Activated CD8-positive, alpha-beta memory T cell treated with anti-CD3 and anti-CD28 coated beads for 36 hours (primary cell): ENCODE results near the gene SCAF8. TPM values are rescaled to one million over a fixed set of nuclear protein-coding genes. Genes with fewer than 3 reads are reported as not detected.
"Not testable (repeated sequence)": the region's sequence is repeated elsewhere in the genome, so short reads cannot be mapped to it uniquely, and the experiment has no call there.

ENCODE experiments used
- CTCF ChIA-PET: fragments of 350-600 bp; sonication (Branson Sonifier 250); formaldehyde crosslinking; loops from one replicate; lab custom pipeline; 2021; ENCODE audit warnings: antibody characterized with exemption; lab: Charles Lee
- POLR2A ChIA-PET: fragments of 350-600 bp; sonication (Branson Sonifier 250); formaldehyde crosslinking; loops from one replicate; lab custom pipeline; 2021; ENCODE audit warnings: antibody characterized with exemption; lab: Charles Lee
- total RNA-seq, 2 experiments: library from RNA; stranded (reverse); gene quantifications; one replicate each; pipeline ENCODE4 v1.2.3, GENCODE V29; 2021

SCAF8 gene
- total RNA-seq, 2 experiments from 2014 or later, result 32.3 to 33.0 TPM

- POLR2A ChIA-PET, result interaction anchor here (0.6 kb wide), 1 partner anchor 685 kb away, joined by 7 read pairs; no protein-coding TSS in a partner anchor
- CTCF ChIA-PET, result interaction anchor here (0.8 to 1.1 kb wide), 3 partner anchors 38 to 74 kb away, joined by 3 to 6 read pairs (median 4); no protein-coding TSS in a partner anchor
Observed at GRCh38 chr6:154731296-154732218, 1.7 kb upstream of the SCAF8 start.

DNA sequence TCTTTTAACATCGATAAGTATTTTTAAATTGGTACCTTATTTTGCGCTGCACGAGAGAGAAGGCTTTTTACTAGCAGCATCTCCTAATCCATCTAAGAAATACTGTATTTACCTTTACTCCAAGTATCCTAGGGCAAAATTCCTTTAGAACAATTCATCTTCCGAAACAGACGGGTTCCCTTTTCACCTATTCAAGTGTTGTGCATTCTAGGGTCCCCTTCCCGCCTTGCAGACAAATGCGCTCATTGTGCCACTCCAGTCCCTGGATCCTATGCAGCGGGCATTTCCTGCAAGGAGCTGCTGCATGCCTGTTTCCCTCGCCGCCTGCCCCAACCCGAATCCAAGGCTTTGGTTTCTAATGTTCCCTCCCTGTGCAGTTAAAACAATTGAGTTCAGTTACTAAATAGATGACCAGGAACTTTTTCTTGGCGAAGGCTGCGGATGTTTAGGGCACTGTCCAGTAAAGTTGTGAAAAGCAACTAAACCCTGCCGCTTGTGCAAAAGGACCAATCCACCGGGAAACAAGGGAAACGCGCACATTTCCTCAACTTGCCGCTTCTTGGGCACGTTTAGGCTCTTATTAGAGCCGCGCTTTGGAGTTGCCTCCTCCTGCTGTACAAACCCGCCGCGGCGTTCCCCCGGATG, 556 bp upstream of the SCAF8 start:
- ChIA-PET CTCF (interaction anchor here (1.0 kb wide), 1 partner anchor 73 kb away, joined by 6 read pairs; no protein-coding TSS in a partner anchor), POLR2A (no interaction called here)

GRCh38 chr6:154733626-154734382, 588 bp downstream of the SCAF8 start:
- POLR2A ChIA-PET, result interaction anchor here (0.5 to 0.6 kb wide), 2 partner anchors 10 to 129 kb away, joined by 3 read pairs; no protein-coding TSS in a partner anchor
- CTCF ChIA-PET, result interaction anchor here (1.1 kb wide), 1 partner anchor 58 kb away, joined by 6 read pairs; no protein-coding TSS in a partner anchor

DNA sequence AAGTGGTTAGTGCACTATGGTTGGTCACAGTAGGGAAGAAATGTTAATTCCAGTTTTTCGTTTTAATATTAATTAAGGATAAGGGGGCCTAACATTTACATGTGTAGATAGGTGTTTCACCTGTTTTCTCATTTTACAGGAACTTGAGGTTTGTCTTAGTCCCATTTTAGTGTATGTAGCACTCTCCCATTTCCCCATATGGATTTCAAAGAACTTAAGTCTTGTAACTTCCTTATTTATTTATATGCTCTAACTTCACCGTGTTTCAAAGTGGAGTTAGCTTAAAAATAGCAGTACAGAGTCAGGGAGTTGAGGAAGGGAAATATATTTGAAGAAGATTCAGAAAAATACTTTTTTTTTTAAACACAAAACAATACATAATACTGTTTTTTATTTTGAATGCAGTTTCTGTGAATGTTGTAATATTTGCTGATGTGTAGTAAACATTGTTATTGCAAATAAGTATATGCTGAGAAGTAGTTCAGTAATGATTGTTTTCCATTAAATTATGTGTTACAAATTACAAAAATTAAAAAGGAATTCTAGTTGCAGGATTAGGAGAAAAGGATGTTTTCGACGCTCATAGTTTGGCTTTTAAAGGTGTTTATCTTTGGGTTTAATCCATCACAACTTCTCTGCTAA, 3.5 kb downstream of the SCAF8 start:
- ChIA-PET POLR2A (no interaction called here), CTCF (no interaction called here)

DNA sequence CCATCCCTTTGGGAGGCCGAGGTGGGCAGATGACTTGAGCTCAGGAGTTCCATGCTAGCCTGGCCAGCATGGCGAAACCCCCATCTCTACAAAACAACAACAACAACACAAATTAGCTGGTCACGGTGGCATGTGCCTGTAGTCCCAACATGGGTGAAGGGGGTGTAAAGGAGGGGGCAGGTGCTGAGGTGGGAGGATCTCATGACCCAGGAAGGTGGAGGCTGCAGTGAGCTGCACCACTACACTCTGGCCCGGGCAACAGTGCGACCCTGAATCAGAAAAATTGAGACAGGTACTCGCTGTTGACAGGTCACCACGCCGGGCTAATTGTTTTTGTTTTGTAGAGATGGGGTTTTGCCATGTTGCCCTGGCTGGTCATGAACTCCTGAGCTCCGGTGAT, 4.2 kb downstream of the SCAF8 start:
- ChIA-PET CTCF (interaction anchor here (0.6 to 1.4 kb wide), 2 partner anchors 17 to 35 kb away, joined by 3 to 4 read pairs; no protein-coding TSS in a partner anchor), POLR2A (no interaction called here)

DNA sequence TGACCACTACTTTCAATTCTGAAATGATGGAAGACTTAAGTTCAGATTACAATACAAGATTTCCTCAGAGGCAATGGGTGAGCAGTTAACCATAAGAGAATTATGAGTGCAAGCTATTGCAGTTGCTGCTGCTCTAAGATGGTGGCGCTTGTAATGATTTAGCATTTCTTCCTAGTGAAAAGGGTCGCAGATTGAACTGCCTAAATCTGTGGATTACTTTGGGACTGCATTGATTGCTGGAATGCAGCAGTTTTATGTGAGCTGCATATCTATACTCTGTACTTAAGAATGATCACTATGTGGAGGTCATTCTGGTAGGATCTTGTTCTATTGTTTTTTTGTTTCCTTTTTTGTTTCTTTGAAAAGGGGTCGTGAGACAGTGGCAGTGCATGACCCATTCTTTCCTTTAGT, 5.3 kb downstream of the SCAF8 start:
- ChIA-PET CTCF (interaction anchor here (1.4 kb wide), 1 partner anchor 34 kb away, joined by 3 read pairs; no protein-coding TSS in a partner anchor), POLR2A (interaction anchor here (0.6 kb wide), 1 partner anchor 53 kb away, joined by 7 read pairs; no protein-coding TSS in a partner anchor)

GRCh38 chr6:154740658-154741057, 7.4 kb downstream of the SCAF8 start:
- ChIA-PET CTCF (no interaction called here), POLR2A (no interaction called here)

- CTCF ChIA-PET, result no interaction called here
Observed at GRCh38 chr6:154742891-154743290, 9.7 kb downstream of the SCAF8 start.

GRCh38 chr6:154744029-154744745, 11.0 kb downstream of the SCAF8 start:
- CTCF ChIA-PET, result interaction anchor here (0.5 kb wide), 1 partner anchor 9 kb away, joined by 3 read pairs; no protein-coding TSS in a partner anchor
- POLR2A ChIA-PET, result not testable (repeated sequence)

More at GRCh38 chr6:154742891-154743290, 9.7 kb downstream of the SCAF8 start:
- POLR2A ChIA-PET, result no interaction called here

GRCh38 chr6:154745243-154745642, 12.0 kb downstream of the SCAF8 start:
- ChIA-PET CTCF (no interaction called here), POLR2A (no interaction called here)

- CTCF ChIA-PET, result interaction anchor here (0.5 kb wide), 1 partner anchor 17 kb away, joined by 3 read pairs; no protein-coding TSS in a partner anchor
- POLR2A ChIA-PET, result interaction anchor here (0.7 kb wide), 1 partner anchor 405 kb away, joined by 3 read pairs; no protein-coding TSS in a partner anchor
Observed at GRCh38 chr6:154749341-154749740, 16.1 kb downstream of the SCAF8 start.

DNA sequence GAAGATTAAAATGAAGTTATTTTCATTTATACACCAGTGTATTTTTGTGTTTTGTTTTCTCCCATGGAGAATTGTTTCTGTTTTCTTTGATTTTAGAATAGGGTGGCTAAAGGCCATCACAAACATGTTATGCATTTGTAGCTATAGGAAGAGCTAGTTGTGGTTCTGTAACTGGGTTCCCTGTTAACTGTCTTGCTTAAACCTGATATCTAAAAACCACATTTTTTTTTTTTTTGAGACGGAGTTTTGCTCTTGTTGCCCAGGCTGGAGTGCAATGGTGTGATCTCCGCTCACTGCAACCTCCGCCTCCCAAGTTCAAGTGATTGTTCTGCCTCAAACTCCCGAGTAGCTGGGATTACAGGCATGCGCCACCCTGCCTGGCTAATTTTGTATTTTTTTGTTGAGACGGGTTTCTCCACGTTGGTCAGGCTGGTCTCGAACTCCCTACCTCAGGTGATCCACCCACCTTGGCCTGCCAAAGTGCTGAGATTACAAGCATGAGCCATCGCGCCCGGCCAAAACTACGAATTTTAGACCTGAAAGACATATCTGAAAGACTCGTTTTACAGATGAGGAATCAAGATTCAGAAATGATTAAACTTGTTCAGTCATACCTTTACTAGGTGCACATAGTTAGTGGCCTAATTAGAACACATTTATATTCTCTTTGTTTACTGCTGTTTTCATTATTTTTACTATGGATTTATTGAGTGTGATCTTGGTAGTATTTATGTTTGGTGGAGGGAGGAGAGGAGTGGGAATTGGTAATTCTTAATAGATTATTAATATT, 18.0 kb downstream of the SCAF8 start:
- ChIA-PET POLR2A (no interaction called here), CTCF (no interaction called here)

GRCh38 chr6:154752022-154752421, 18.8 kb downstream of the SCAF8 start:
- POLR2A ChIA-PET, result no interaction called here
- CTCF ChIA-PET, result no interaction called here

- CTCF ChIA-PET, result no interaction called here
Observed at GRCh38 chr6:154754152-154754551, 20.9 kb downstream of the SCAF8 start.

DNA sequence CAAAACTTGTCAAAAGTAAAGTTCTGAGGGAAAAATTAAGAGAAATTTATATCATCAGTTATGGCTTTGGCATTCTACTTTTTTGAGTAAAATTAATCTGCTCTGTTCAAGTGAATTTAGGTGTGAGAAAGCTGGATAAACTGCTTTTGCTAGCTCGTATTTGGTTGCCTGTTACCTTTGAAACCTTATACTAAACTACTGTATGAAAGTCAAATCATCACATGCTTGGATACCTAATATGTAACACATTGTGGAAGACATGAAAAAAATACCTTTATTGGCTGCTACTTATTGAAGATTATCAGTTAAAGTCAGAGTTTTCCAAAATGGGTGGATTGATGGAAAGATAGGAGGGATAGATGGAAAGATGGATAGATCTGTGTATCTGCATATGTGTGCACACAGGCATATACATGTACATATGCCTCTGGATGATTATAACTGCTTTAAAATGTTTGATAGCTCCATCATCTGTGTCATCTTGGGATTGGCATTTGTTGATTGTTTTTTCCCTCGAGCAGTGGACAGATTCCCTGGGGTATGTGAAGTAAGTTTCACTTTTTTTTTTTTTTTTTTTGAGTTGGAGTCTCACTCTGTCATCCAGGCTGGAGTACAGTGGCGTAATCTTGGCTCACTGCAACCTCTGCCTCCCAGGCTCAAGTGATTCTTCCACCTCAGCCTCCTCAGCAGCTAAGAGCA, 24.3 kb downstream of the SCAF8 start:
- ChIA-PET CTCF (interaction anchor here (0.6 to 0.7 kb wide), 2 partner anchors 452 to 601 kb away, joined by 4 to 6 read pairs; no protein-coding TSS in a partner anchor), POLR2A (no interaction called here)

More at GRCh38 chr6:154754152-154754551, 20.9 kb downstream of the SCAF8 start:
- POLR2A ChIA-PET, result no interaction called here

DNA sequence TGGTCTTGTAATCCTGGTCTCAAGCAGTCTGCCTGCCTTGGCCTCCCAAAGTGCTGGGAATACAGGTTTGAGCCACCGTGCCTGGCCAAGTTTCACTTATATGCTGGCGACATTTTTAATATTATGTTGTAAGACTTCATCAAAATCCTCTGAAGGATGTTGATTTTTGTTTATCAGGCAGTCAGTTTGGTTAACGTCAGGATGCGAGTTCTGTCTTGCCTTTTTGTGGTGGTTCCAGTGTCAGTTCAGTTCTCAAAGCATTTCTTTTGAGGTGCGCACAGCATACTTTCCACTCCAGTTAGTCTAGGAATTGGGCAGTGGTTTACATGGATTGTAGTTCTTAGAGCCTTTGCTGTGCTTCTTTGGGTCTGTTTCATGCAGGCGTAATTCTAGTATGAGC, 24.9 kb downstream of the SCAF8 start:
- CTCF ChIA-PET, result no interaction called here
- POLR2A ChIA-PET, result no interaction called here
